HG02870 (cell line): Measurements from ENCODE around the gene BNIP2.
"Not testable (repeated sequence)": the region's sequence is repeated elsewhere in the genome, so short reads cannot be mapped to it uniquely, and the experiment has no call there.

ENCODE experiments used
- ATAC-seq: cut with Tn5 transposase; IDR thresholded peaks from one replicate; pipeline ENCODE4 v1.9.1; 2021; ENCODE audit warnings: mild to moderate bottlenecking, moderate library complexity; ENCODE audit not compliant: unreplicated experiment

Gene BNIP2

DNA sequence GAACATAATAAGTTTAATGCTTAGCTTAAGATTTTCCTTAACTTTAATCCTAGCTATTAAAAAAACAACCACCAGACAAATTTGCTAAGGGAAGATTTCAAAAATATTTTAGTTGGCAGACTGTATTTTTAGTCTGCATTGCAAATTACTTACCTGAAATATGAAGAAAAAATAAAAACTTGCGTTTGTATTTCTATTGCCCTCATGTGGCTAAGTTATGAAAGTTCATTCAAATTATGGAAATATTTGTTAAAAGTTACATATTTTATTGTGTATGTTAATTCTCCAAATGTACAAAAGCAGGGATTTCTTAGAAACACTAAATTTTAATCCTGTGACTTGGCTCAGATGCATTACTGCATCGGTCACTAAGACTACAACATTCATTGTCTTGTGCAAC, 46.8 kb downstream of the BNIP2 start:
- ATAC-seq, result no peak

DNA sequence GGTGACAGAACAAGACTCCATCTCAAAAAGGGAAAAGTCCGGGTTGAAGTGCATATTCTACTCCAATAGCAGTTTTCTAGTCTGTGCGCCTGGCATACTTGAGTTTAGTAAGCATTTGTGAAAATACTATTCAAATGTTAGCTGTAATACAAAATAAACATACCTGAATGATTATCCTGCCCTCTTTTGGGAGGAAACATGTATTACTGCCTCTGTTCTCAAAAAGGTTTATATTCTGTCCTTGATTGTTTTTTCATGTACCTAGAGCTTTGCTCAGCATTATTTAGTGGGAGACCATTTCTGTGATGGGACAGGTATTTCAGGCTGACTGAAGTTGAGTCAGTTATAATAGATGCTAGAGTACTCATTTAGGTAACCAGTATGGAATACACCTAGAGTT, 51.6 kb downstream of the BNIP2 start:
- ATAC-seq, result not testable (repeated sequence)

- ATAC-seq, result no peak
Measured at GRCh38 chr15:59636184-59636583, 52.9 kb downstream of the BNIP2 start.

GRCh38 chr15:59632714-59633113, 56.4 kb downstream of the BNIP2 start:
- ATAC-seq, result no peak

GRCh38 chr15:59622289-59622688, 66.8 kb downstream of the BNIP2 start:
- no peak for ATAC-seq

DNA sequence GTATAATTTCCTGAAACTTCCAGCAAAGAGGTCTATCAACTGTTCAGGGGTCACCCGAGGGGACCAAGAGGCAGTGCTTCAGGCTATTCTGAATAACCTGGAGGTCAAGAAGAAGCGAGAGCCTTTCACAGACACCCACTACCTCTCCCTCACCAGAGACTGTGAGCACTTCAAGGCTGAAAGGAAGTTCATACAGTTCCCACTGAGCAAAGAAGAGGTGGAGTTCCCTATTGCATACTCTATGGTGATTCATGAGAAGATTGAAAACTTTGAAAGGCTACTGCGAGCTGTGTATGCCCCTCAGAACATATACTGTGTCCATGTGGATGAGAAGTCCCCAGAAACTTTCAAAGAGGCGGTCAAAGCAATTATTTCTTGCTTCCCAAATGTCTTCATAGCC, 70.7 kb downstream of the BNIP2 start:
- no peak for ATAC-seq

- no peak for ATAC-seq
Measured at GRCh38 chr15:59616379-59616778, 72.7 kb downstream of the BNIP2 start.

- ATAC-seq, result no peak
Measured at GRCh38 chr15:59615661-59616060, 73.5 kb downstream of the BNIP2 start.

- ATAC-seq, result no peak
Measured at GRCh38 chr15:59614153-59614552, 75.0 kb downstream of the BNIP2 start.

DNA sequence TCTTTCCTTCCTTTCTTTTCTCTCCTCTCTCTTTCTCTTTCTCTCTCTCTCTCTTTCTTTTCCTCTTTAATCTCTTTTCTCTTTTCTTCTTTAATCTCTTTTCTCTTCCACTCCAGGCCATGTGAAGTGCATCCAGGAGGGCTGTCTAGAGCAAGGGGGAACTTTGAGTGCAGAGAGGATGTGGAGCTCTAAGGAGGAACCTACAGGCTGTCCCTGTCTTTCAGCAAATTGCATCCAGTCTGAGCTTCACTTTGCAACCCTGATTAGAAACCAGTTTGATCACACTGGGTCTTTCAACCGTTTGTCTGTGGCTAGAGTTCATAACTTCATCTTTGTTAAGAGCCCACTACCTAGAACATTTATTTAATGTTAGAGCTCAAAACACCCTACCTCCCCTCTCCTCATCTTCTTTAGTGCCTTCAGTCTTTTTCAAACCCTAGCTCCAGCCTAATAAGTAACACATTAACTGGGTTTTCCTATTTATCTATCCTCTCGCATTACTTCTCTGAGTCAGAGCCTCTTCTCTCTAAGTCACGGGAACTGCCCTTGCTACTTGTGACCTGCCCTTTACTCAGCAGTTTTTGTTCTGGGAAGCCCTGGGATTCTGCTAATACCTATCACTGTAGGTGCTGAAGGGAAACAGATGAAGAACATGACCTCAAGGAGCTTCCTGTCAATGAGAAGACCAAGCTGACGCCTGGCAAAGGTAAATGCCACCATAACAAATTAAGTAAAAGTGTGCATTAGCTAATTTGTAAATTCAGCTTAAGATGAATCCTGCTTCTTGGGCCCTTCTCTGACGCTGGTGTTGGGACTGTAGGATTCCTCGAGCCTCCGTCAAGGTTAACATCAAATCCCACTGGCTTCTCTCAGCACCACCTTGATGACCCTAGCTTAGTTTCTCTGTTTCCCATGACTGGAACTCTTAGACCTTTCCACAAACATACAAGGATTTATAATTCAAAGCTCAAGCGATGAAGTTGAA, 77.6 kb downstream of the BNIP2 start, which contains the start of gene GCNT3:
TSS of gene GCNT3 (plus strand) at position 508 of the 985 bp plus-strand sequence. CDS start 6,456 bp downstream, outside the sequence.
- no peak for ATAC-seq

DNA sequence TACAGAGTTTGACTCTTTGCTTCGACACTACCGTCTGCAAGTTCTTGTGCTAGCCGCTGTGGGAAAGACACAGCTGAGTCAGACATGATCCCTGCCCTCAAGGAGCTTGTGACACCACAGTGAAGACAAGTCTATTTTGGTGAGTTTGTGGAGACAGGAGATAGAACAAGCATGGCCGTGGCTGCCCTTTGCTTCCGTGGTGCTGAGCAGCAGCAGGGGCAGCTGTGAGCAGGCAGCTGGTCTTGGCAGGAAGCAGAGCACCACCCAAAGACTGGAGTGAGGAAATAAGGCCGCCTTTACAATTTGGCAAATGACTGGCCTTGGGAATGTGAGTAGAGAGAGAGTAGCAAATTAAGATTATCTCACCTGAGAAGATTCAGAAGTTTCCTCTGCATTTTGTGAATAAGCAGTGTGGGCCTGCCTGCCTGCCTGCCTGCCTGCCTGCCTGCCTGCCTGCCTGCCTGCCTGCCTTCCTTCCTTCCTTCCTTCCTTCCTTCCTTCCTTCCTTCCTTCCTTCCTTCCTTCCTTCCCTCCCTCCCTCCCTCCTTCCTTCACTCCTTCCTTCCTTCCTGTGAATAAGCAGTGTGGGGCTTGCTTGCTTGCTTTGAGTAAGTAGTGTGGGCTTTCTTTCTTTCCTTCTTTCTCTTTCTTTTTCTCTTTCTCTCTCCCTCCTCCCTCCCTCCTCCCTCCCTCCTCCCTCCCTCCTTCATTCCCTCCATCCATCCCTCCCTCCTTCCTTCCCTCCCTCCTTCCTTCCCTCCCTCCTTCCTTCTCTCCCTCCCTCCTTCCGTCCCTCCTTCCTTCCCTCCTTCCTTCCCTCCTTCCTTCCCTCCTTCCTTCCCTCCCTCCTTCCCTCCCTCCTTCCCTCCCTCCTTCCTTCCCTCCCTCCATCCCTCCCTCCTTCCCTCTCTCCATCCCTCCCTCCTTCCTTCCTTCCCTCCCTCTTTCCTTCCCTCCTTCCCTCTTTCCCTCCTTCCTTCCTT, 79.1 kb downstream of the BNIP2 start:
- ATAC-seq, result no peak
